ENCODE data around the gene PSD4.

Gene PSD4

DNA sequence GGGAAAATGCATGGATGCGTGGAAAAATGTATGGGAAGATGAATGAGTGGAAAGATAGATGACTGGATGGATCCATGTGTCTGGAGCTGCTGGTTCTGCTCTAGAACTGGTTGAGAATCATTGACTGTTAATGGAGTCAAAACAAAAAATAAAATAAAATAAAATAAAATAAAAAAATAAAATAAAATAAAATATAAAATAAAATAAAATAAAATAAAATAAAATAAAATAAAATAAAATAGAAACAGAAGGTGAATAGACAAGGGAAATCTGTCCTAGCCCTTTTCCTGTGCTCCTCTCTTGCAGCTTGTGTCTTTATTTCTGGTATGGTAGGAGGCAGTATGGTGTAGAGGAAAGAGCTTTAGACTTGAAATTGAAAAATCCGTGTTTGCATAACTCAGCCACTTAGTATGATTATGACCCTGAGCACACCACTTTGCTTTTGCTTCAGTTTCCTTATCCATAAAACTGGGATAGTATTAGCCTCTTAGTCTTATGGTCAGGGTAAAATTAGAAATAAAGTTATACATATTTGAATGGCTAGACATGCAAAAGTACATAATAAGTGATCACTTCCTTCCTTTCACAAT is 51.0 kb downstream of the PSD4 start:
- H4K20me1 ChIP-seq (ENCODE audit: insufficient read depth, low read length, poor library complexity, severe bottlenecking): no peaks in the 10 kb centered on the region
- no peaks in the 10 kb centered on the region for H3F3A ChIP-seq (ENCODE audit: low read depth)
- no peak overlapping the region for H3K4me2 ChIP-seq (ENCODE audit: low read depth, low read length, poor library complexity, severe bottlenecking)
- H3K79me2 ChIP-seq (ENCODE audit: insufficient read depth, low read length): no peaks in the 10 kb centered on the region
- H3K9ac ChIP-seq (ENCODE audit: low read depth, low read length, poor library complexity, severe bottlenecking): no peak overlapping the region
- H3K4me1 ChIP-seq (ENCODE audit: insufficient read depth, low read length, poor library complexity, severe bottlenecking): peaks cover 18% of the 10 kb centered on the region
- TF ChIP-seq CTCF (conservative IDR thresholded peaks at IDR 0.05; ENCODE audit: low read length): no peak
- TF ChIP-seq EZH2phosphoT487 (IDR thresholded peaks at IDR 0.05; ENCODE audit: borderline replicate concordance): no peak
- no peaks in the 10 kb centered on the region for H3K9me3 ChIP-seq (ENCODE audit: insufficient read depth, low read depth, low read length)
- no peaks in the 10 kb centered on the region for H3K27me3 ChIP-seq (ENCODE audit: insufficient read depth, low read length, poor library complexity, severe bottlenecking)
- H3K4me3 ChIP-seq (ENCODE audit: low read length, poor library complexity, severe bottlenecking): no peak overlapping the region
- H3K36me3 ChIP-seq (ENCODE audit: insufficient read depth, low read length): no peaks in the 10 kb centered on the region
- no peak overlapping the region for H2AFZ ChIP-seq (ENCODE audit: low read length)
- no peaks in the 10 kb centered on the region for H3K9me2 ChIP-seq (replicated peaks; ENCODE audit: low read depth, low read length)

GRCh38 chr2:113225263-113226259 is 51.8 kb downstream of the PSD4 start:
- no peak overlapping the region for H3K4me3 ChIP-seq (ENCODE audit: low read length, poor library complexity, severe bottlenecking)
- no peaks in the 10 kb centered on the region for H3K9me3 ChIP-seq (ENCODE audit: insufficient read depth, low read depth, low read length)
- TF ChIP-seq EZH2phosphoT487 (IDR thresholded peaks at IDR 0.05; ENCODE audit: borderline replicate concordance): no peak
- TF ChIP-seq CTCF (conservative IDR thresholded peaks at IDR 0.05; ENCODE audit: low read length): no peak
- no peak overlapping the region for H3K4me2 ChIP-seq (ENCODE audit: low read depth, low read length, poor library complexity, severe bottlenecking)
- no peaks in the 10 kb centered on the region for H3F3A ChIP-seq (ENCODE audit: low read depth)
- no peaks in the 10 kb centered on the region for H3K36me3 ChIP-seq (ENCODE audit: insufficient read depth, low read length)
- no peaks in the 10 kb centered on the region for H3K9me2 ChIP-seq (replicated peaks; ENCODE audit: low read depth, low read length)
- no peak overlapping the region for H2AFZ ChIP-seq (ENCODE audit: low read length)
- H4K20me1 ChIP-seq (ENCODE audit: insufficient read depth, low read length, poor library complexity, severe bottlenecking): no peaks in the 10 kb centered on the region
- H3K27me3 ChIP-seq (ENCODE audit: insufficient read depth, low read length, poor library complexity, severe bottlenecking): no peaks in the 10 kb centered on the region
- H3K4me1 ChIP-seq (ENCODE audit: insufficient read depth, low read length, poor library complexity, severe bottlenecking): peaks cover 11% of the 10 kb centered on the region
- H3K9ac ChIP-seq (ENCODE audit: low read depth, low read length, poor library complexity, severe bottlenecking): no peak overlapping the region
- H3K79me2 ChIP-seq (ENCODE audit: insufficient read depth, low read length): no peaks in the 10 kb centered on the region

DNA sequence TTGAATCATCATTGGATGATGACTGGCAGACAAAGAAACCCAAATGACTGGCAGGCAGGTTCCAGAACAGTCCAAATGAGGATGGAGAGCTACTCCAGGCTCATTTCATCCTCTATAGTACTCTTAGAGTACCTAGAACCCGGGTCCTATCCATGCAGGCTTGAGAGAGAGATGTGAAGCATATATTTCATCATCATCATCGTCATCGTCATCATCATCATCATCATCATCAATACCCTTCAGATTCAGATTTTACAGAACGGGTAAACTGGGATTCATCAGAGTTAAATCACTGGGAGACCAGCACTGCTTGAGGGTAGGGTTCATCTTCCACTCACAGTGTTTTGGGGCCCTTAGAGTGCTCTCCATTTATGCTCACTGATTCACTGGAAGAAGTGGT is 52.7 kb downstream of the PSD4 start:
- H3K27me3 ChIP-seq (ENCODE audit: insufficient read depth, low read length, poor library complexity, severe bottlenecking): no peaks in the 10 kb centered on the region
- H3F3A ChIP-seq (ENCODE audit: low read depth): no peaks in the 10 kb centered on the region
- H3K79me2 ChIP-seq (ENCODE audit: insufficient read depth, low read length): no peaks in the 10 kb centered on the region
- H3K9me2 ChIP-seq (replicated peaks; ENCODE audit: low read depth, low read length): no peaks in the 10 kb centered on the region
- H3K9ac ChIP-seq (ENCODE audit: low read depth, low read length, poor library complexity, severe bottlenecking): no peak overlapping the region
- no peaks in the 10 kb centered on the region for H4K20me1 ChIP-seq (ENCODE audit: insufficient read depth, low read length, poor library complexity, severe bottlenecking)
- no peak overlapping the region for H3K4me3 ChIP-seq (ENCODE audit: low read length, poor library complexity, severe bottlenecking)
- TF ChIP-seq CTCF (conservative IDR thresholded peaks at IDR 0.05; ENCODE audit: low read length) (no peak), EZH2phosphoT487 (IDR thresholded peaks at IDR 0.05; ENCODE audit: borderline replicate concordance) (no peak)
- H3K9me3 ChIP-seq (ENCODE audit: insufficient read depth, low read depth, low read length): no peaks in the 10 kb centered on the region
- no peak overlapping the region for H3K4me2 ChIP-seq (ENCODE audit: low read depth, low read length, poor library complexity, severe bottlenecking)
- no peak overlapping the region for H2AFZ ChIP-seq (ENCODE audit: low read length)
- peaks cover 11% of the 10 kb centered on the region for H3K4me1 ChIP-seq (ENCODE audit: insufficient read depth, low read length, poor library complexity, severe bottlenecking)
- H3K36me3 ChIP-seq (ENCODE audit: insufficient read depth, low read length): no peaks in the 10 kb centered on the region

All from Loucy (cell line).